ENCODE results near the gene CLCA4.
A peak's percentile ranks its signal among the peaks of the same experiment; 100 is the strongest.

Gene CLCA4

GRCh38 chr1:86546787-86547221, at the start of gene CLCA4:
Gene CLCA4, plus strand, starts transcription at chr1:86547078. Its CDS starts 42 bp downstream, at chr1:86547120.
- no peak for DNase-seq

- DNase-seq = no peak
Observed at GRCh38 chr1:86498281-86498680, 48.6 kb upstream of the CLCA4 start.

GRCh38 chr1:86499987-86500593, 46.8 kb upstream of the CLCA4 start:
- DNase-seq = peak in 1 of 2 donors; percentile 71

- DNase-seq = no peak
Observed at GRCh38 chr1:86500714-86501113, 46.2 kb upstream of the CLCA4 start.

GRCh38 chr1:86502125-86502646, 44.7 kb upstream of the CLCA4 start:
- peak; percentile 45 to 72 for DNase-seq

GRCh38 chr1:86502721-86503405, 44.0 kb upstream of the CLCA4 start:
- peak in 1 of 2 donors; percentile 12 for DNase-seq

GRCh38 chr1:86503406-86504136, 43.3 kb upstream of the CLCA4 start:
- no peak for DNase-seq

GRCh38 chr1:86504137-86504479, 42.8 kb upstream of the CLCA4 start:
- DNase-seq = no peak

- no peak for DNase-seq
Observed at GRCh38 chr1:86504895-86505563, 41.8 kb upstream of the CLCA4 start.

- no peak for DNase-seq
Observed at GRCh38 chr1:86505564-86505902, 41.3 kb upstream of the CLCA4 start.

- DNase-seq = peak in 1 of 2 donors; percentile 27
Observed at GRCh38 chr1:86507935-86508582, 38.8 kb upstream of the CLCA4 start.

GRCh38 chr1:86508583-86508969, 38.3 kb upstream of the CLCA4 start:
- no peak for DNase-seq

GRCh38 chr1:86515597-86515996, 31.3 kb upstream of the CLCA4 start:
- DNase-seq = no peak

GRCh38 chr1:86516335-86516734, 30.5 kb upstream of the CLCA4 start:
- no peak for DNase-seq

GRCh38 chr1:86517336-86517735, 29.5 kb upstream of the CLCA4 start:
- DNase-seq = no peak

GRCh38 chr1:86520789-86521521, 25.9 kb upstream of the CLCA4 start:
- no peak for DNase-seq

GRCh38 chr1:86521522-86521891, 25.4 kb upstream of the CLCA4 start:
- DNase-seq = no peak

GRCh38 chr1:86522240-86522639, 24.6 kb upstream of the CLCA4 start:
- no peak for DNase-seq

GRCh38 chr1:86523670-86524354, 23.1 kb upstream of the CLCA4 start:
- no peak for DNase-seq

GRCh38 chr1:86527306-86527705, 19.6 kb upstream of the CLCA4 start:
- DNase-seq = no peak

- DNase-seq = no peak
Observed at GRCh38 chr1:86530211-86530845, 16.6 kb upstream of the CLCA4 start.
